Amygdala (tissue), 56 donors: ENCODE measurements around the gene ENO1.

Experiments used
- DNase-seq, 56 donors: peaks; one replicate each; lab custom pipeline; 2025; lab: John Stamatoyannopoulos, UW

ENO1 gene

GRCh38 chr1:8816264-8816663, 62.2 kb downstream of the ENO1 start:
- no peak for DNase-seq

GRCh38 chr1:8815582-8816151, 62.8 kb downstream of the ENO1 start:
- peak in 40 of 56 donors; percentile 14 to 78 (median 38) for DNase-seq

- DNase-seq, result peak in 12 of 56 donors; percentile 6 to 31 (median 14)
These were observed 63.6 kb downstream of the ENO1 start for GRCh38 chr1:8814865-8815264.

- no peak for DNase-seq
These were observed 64.5 kb downstream of the ENO1 start for GRCh38 chr1:8813991-8814390.

- DNase-seq, result no peak
These were observed 65.3 kb downstream of the ENO1 start for GRCh38 chr1:8813016-8813763.

- no peak for DNase-seq
These were observed 66.4 kb downstream of the ENO1 start for GRCh38 chr1:8812081-8812480.
